ENCODE data around the gene PHF20. TPM values are rescaled to one million over a fixed set of nuclear protein-coding genes. Genes with fewer than 3 reads are reported as not detected.

PHF20 gene
- total RNA-seq, 1 donor from 2014 or later: 35.9 TPM

DNA sequence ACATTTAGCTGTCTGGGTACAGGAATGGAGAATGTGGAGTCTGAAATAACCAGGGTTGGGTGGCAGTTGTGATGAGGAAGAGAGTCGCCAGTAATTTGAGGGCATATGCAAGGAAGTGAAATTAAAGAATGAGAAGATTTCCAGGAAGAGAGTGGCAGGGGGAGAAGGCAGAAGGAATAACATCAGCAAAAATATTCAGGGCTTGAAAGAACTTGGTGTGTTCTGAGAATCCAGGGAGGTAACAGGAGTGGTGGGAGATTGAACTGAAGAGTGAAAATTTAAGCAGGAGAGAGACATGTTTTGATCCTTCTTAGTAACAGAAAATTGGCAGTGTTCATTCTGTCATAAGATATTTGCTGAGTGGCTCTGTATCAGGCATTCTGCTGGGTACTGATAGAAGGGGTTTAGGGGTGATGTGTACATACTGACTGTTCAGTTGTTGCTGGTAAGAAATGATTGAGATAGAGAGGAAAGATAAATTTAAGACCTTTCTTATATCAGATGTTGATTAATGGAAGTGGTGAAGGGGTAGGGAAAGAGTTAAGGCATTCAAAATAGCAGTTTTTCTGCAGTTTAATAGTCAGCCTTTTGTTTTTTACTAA lies 54.7 kb downstream of the PHF20 start:
- H3K9me3 ChIP-seq (replicated peaks): no peaks in the 10 kb centered on the region
- H3K27ac ChIP-seq (replicated peaks): peak overlapping the region; percentile 79
- intact Hi-C loops (cut with micrococcal nuclease): no loop called here
- H3K4me3 ChIP-seq: no peak overlapping the region
- TF ChIP-seq, protein P1, sequence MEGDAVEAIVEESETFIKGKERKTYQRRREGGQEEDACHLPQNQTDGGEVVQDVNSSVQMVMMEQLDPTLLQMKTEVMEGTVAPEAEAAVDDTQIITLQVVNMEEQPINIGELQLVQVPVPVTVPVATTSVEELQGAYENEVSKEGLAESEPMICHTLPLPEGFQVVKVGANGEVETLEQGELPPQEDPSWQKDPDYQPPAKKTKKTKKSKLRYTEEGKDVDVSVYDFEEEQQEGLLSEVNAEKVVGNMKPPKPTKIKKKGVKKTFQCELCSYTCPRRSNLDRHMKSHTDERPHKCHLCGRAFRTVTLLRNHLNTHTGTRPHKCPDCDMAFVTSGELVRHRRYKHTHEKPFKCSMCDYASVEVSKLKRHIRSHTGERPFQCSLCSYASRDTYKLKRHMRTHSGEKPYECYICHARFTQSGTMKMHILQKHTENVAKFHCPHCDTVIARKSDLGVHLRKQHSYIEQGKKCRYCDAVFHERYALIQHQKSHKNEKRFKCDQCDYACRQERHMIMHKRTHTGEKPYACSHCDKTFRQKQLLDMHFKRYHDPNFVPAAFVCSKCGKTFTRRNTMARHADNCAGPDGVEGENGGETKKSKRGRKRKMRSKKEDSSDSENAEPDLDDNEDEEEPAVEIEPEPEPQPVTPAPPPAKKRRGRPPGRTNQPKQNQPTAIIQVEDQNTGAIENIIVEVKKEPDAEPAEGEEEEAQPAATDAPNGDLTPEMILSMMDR (IDR thresholded peaks at IDR 0.05; ENCODE audit: borderline replicate concordance): no peak
- no peaks in the 10 kb centered on the region for H3K27me3 ChIP-seq (ENCODE audit: low read depth)
- no peak for DNase-seq
- H3K36me3 ChIP-seq: peaks cover 4% of the 10 kb centered on the region
- H3K4me1 ChIP-seq: peaks cover 37% of the 10 kb centered on the region

DNA sequence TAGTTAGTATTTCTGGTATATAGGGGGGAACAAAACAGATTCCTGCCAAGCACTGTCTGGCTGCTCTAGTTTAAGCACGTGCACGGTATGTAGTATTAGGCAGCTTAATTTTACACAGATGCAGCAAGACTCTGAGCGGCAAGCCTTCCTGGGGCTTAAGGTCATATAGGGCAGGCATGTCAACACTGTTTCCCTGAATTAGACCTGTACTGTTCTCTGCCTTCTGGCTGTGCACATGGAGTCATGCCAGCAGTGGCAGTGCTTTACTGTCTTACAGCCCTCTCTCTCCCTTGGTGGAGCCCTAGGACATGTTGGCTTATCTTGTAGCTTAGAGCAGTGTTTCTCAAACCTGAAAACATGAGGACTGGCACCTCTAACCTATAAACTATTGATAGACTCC lies 56.6 kb downstream of the PHF20 start:
- DNase-seq: peak; percentile 71
- intact Hi-C loops (cut with micrococcal nuclease): no loop called here

DNA sequence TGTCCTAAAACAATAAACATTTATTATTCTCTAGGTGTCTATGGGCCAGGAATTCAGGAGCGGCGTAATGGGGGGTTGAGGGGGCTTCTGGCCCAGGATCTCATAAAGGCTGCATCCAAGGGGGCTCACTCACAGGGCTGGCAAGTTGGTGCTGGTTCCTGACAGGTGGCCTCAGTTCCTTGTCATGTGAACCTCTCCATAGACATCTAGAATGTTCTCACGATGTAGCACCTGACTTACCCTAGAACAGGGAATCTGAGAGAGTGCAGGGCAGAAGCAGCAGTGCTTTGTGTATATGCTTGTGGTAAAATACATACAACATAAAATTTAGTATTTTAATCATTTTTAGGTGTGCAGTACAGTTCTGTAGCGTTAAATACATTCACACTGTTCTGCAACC lies 57.1 kb downstream of the PHF20 start:
- DNase-seq: no peak
- intact Hi-C loops (cut with micrococcal nuclease): no loop called here
- no peaks in the 10 kb centered on the region for H3K9me3 ChIP-seq (replicated peaks)
- no peaks in the 10 kb centered on the region for H3K27me3 ChIP-seq (ENCODE audit: low read depth)
- TF ChIP-seq, protein P1 (IDR thresholded peaks at IDR 0.05; ENCODE audit: borderline replicate concordance): no peak
- H3K27ac ChIP-seq (replicated peaks): peak overlapping the region; percentile 79
- peaks cover 35% of the 10 kb centered on the region for H3K4me1 ChIP-seq
- no peaks in the 10 kb centered on the region for H3K36me3 ChIP-seq
- no peak overlapping the region for H3K4me3 ChIP-seq

More for the DNA sequence above, 56.6 kb downstream of the PHF20 start:
- H3K27ac ChIP-seq (replicated peaks): peak overlapping the region; percentile 79
- H3K36me3 ChIP-seq: no peaks in the 10 kb centered on the region
- TF ChIP-seq, protein P1 (IDR thresholded peaks at IDR 0.05; ENCODE audit: borderline replicate concordance): no peak
- peaks cover 35% of the 10 kb centered on the region for H3K4me1 ChIP-seq
- no peak overlapping the region for H3K4me3 ChIP-seq
- no peaks in the 10 kb centered on the region for H3K9me3 ChIP-seq (replicated peaks)
- no peaks in the 10 kb centered on the region for H3K27me3 ChIP-seq (ENCODE audit: low read depth)

DNA sequence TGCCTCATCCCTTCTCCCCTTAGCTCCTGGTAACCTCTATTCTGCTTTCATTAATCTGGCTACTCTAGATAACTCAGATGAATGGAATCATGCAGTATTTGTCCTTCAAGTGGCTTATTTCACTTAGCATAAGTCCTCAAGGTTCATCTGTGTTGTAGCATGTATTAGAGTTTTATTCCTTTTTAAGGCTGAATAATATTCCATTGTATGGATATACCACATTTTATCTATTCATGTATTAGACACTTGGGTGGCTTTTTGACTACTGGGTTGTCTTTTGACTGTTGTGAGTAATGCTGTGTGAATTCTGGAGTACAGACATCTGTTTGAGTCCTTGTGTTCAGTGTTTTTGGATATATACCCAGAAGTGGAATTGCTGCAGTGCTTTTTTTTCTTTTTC lies 58.4 kb downstream of the PHF20 start:
- intact Hi-C loops (cut with micrococcal nuclease): no loop called here
- DNase-seq: no peak

DNA sequence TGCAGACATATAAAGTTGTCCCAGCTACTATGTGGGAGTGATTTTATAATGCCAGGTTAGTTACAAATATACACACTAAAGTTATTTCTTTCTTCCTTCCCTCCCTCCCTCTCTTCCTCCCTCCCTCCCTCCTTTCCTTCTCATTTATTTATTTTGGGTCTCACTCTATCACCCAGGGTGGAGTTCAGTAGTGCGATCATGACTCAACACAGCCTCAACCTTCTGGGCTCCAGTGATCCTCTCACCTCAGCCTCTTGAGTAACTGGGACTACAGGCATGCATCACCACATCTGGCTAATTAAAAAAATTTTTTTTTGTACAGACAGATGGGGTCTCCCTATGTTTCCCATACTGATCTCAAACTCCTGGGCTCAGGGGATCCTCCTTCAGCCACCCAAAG lies 59.2 kb downstream of the PHF20 start:
- Histone ChIP-seq H3K36me3 (no peaks in the 10 kb centered on the region), H3K4me1 (peaks cover 34% of the 10 kb centered on the region), H3K4me3 (no peak overlapping the region), H3K9me3 (replicated peaks) (no peaks in the 10 kb centered on the region), H3K27me3 (ENCODE audit: low read depth) (no peaks in the 10 kb centered on the region), H3K27ac (replicated peaks) (no peak overlapping the region)
- TF ChIP-seq, protein P1 (IDR thresholded peaks at IDR 0.05; ENCODE audit: borderline replicate concordance): no peak
- intact Hi-C loops (cut with micrococcal nuclease): no loop called here
- no peak for DNase-seq

More for the DNA sequence above, 58.4 kb downstream of the PHF20 start:
- Histone ChIP-seq H3K9me3 (replicated peaks) (no peaks in the 10 kb centered on the region), H3K27me3 (ENCODE audit: low read depth) (no peaks in the 10 kb centered on the region), H3K27ac (replicated peaks) (no peak overlapping the region), H3K4me3 (no peak overlapping the region), H3K4me1 (peaks cover 35% of the 10 kb centered on the region), H3K36me3 (no peaks in the 10 kb centered on the region)
- TF ChIP-seq, protein P1 (IDR thresholded peaks at IDR 0.05; ENCODE audit: borderline replicate concordance): no peak

Data from left ventricle myocardium inferior (tissue), 1 donor.